SK-N-SH (cell line): Measurements from ENCODE around the gene SCYL1. TPM values are rescaled to one million over a fixed set of nuclear protein-coding genes. Genes with fewer than 3 reads are reported as not detected.

ENCODE experiments used
- CTCF ChIA-PET: fragments of 300-600, 350-600 bp; formaldehyde crosslinking; extraction: SDS; loops from one replicate; lab custom pipeline; 2021; lab: Yijun Ruan, JAX
- POLR2A ChIA-PET: fragments of 350-600 bp; sonication (Branson Sonifier 250); formaldehyde crosslinking; extraction: SDS; loops from one replicate; lab custom pipeline; 2020; ENCODE audit warnings: antibody characterized with exemption, inconsistent platforms; lab: Yijun Ruan, JAX
- DNase-seq: peaks from one replicate; pipeline ENCODE4 v3.0.0; 2012
- H2AFZ ChIP-seq: fragments of 200-600 bp; sonication (generic); 2 replicates; pipeline ENCODE4 v1.8.1; 2016; ENCODE audit warnings: antibody characterized with exemption, mild to moderate bottlenecking, low read depth
- H3F3A ChIP-seq: fragments of 200-600 bp; sonication (generic); replicated peaks from 2 replicates; pipeline ENCODE3; 2016; ENCODE audit warnings: antibody characterized with exemption, mild to moderate bottlenecking; ENCODE audit not compliant: insufficient read depth
- H3K27ac ChIP-seq, 2 experiments: fragments of 200-500 bp in 1 of 2; fragments of 200-600 bp in 1 of 2; sonication (Bioruptor generic) in 1 of 2; sonication (generic), shearing (Covaris generic) in 1 of 2; 2 replicates each; pipeline versions ENCODE4 v1.5.1 to v1.6.1; 2014 to 2016; ENCODE audit warnings: low read depth in 2 of 2, inconsistent platforms in 1 of 2, low read length in 1 of 2, mild to moderate bottlenecking in 1 of 2, mixed read lengths in 1 of 2
- H3K27me3 ChIP-seq: fragments of 200-600 bp; sonication (generic), shearing (Covaris generic); 2 replicates; pipeline ENCODE4 v1.6.1; 2016; ENCODE audit warnings: mixed run types; ENCODE audit not compliant: insufficient read depth
- H3K36me3 ChIP-seq, 2 experiments: fragments of 200-500 bp in 1 of 2; fragments of 200-600 bp in 1 of 2; sonication (Bioruptor generic) in 1 of 2; sonication (generic) in 1 of 2; replicated peaks in 1 of 2; 2 replicates each; pipeline versions ENCODE3 to v1.5.1; 2014 to 2016; ENCODE audit warnings: low read length in 1 of 2, mild to moderate bottlenecking in 1 of 2; ENCODE audit not compliant: insufficient read depth in 2 of 2, control insufficient read depth in 1 of 2
- H3K4me1 ChIP-seq, 2 experiments: fragments of 200-500 bp in 1 of 2; fragments of 200-600 bp in 1 of 2; sonication (Bioruptor generic) in 1 of 2; sonication (generic), shearing (Covaris generic) in 1 of 2; 2 replicates each; pipeline versions ENCODE4 v1.5.1 to v1.6.1; 2014 to 2016; ENCODE audit warnings: low read depth in 1 of 2, low read length in 1 of 2, mixed run types in 1 of 2; ENCODE audit not compliant: insufficient read depth in 2 of 2, control insufficient read depth in 1 of 2
- H3K4me2 ChIP-seq: fragments of 200-600 bp; sonication (generic), shearing (Covaris generic); 2 replicates; pipeline ENCODE4 v1.6.1; 2017; ENCODE audit warnings: mixed run types
- H3K4me3 ChIP-seq, 2 experiments: fragments of 200-500 bp in 1 of 2; fragments of 200-600 bp in 1 of 2; sonication (Bioruptor generic) in 1 of 2; sonication (generic), shearing (Covaris generic) in 1 of 2; 2 replicates each; pipeline versions ENCODE4 v1.5.1 to v1.8.1; 2014 to 2016; ENCODE audit warnings: low read depth in 2 of 2, inconsistent platforms in 1 of 2, low read length in 1 of 2, mild to moderate bottlenecking in 1 of 2, mixed read lengths in 1 of 2, moderate library complexity in 1 of 2
- H3K79me2 ChIP-seq: fragments of 200-600 bp; sonication (generic); 2 replicates; pipeline ENCODE4 v1.8.1; 2017; ENCODE audit warnings: mild to moderate bottlenecking; ENCODE audit not compliant: insufficient read depth
- H3K9ac ChIP-seq: fragments of 200-600 bp; sonication (generic); 2 replicates; pipeline ENCODE4 v1.6.1; 2017; ENCODE audit warnings: mixed run types
- H3K9me2 ChIP-seq: fragments of 200-600 bp; sonication (generic); 2 replicates; pipeline ENCODE4 v1.6.1; 2017; ENCODE audit warnings: mixed run types
- H3K9me3 ChIP-seq: fragments of 200-600 bp; sonication (generic); 2 replicates; pipeline ENCODE4 v1.6.1; 2017; ENCODE audit warnings: mixed run types, mild to moderate bottlenecking, moderate library complexity
- H4K20me1 ChIP-seq: fragments of 200-600 bp; sonication (generic); 2 replicates; pipeline ENCODE4 v1.6.1; 2017; ENCODE audit warnings: mild to moderate bottlenecking, mixed run types; ENCODE audit not compliant: insufficient read depth
- CHD2 ChIP-seq: fragments of 150-350 bp; IDR thresholded peaks from 2 replicates; pipeline ENCODE4 v1.6.1; 2018; ENCODE audit warnings: low read length; ENCODE audit not compliant: partially characterized antibody
- ELF1 ChIP-seq: IDR thresholded peaks from 2 replicates; pipeline ENCODE4 v1.4.0; 2012
- FOSL2 ChIP-seq: IDR thresholded peaks from 2 replicates; pipeline ENCODE4 v1.4.0; 2012; ENCODE audit warnings: low read depth, mild to moderate bottlenecking, moderate library complexity, borderline replicate concordance
- FOXM1 ChIP-seq: IDR thresholded peaks from 2 replicates; pipeline ENCODE4 v1.4.0; 2012; ENCODE audit warnings: low read depth, mild to moderate bottlenecking
- IRF3 ChIP-seq: fragments of 150-350 bp; IDR thresholded peaks from 2 replicates; pipeline ENCODE4 v1.6.1; 2016; ENCODE audit warnings: mild to moderate bottlenecking, low read depth, low read length
- MAX ChIP-seq: IDR thresholded peaks from 2 replicates; pipeline ENCODE4 v1.4.0; 2012; ENCODE audit warnings: low read depth
- MEF2A ChIP-seq: IDR thresholded peaks from 2 replicates; pipeline ENCODE4 v1.4.0; 2012; ENCODE audit warnings: low read depth, borderline replicate concordance
- MXI1 ChIP-seq: IDR thresholded peaks from 2 replicates; pipeline ENCODE4 v1.6.1; 2012; ENCODE audit warnings: mild to moderate bottlenecking, low read depth, low read length, improper control_type of control experiment
- PBX3 ChIP-seq: IDR thresholded peaks from 2 replicates; pipeline ENCODE4; 2012
- RFX5 ChIP-seq: IDR thresholded peaks from 2 replicates; pipeline ENCODE4 v1.6.1; 2012; ENCODE audit warnings: mild to moderate bottlenecking, improper control_type of control experiment, low read length
- TCF12 ChIP-seq: IDR thresholded peaks from 2 replicates; pipeline ENCODE4 v1.4.0; 2012
- TEAD4 ChIP-seq: IDR thresholded peaks from 2 replicates; pipeline ENCODE4 v1.4.0; 2012; ENCODE audit warnings: mild to moderate bottlenecking, borderline replicate concordance; ENCODE audit not compliant: insufficient read depth
- ZBTB33 ChIP-seq: IDR thresholded peaks from 2 replicates; pipeline ENCODE4 v1.4.0; 2012; ENCODE audit warnings: low read depth, borderline replicate concordance
- WGBS: methylation state at CpG from one replicate; pipeline ENCODE4 v1.1.6; 2017; ENCODE audit warnings: low lambda C conversion rate; 5-methylcytosine and 5-hydroxymethylcytosine counted together
- polyA plus RNA-seq, 3 experiments: library from polyadenylated mRNA; depleted of rRNA; stranded (reverse); fragments of >200 nt; gene quantifications; 2 replicates each; pipeline ENCODE4 v1.2.3, GENCODE V29; 2012

Gene SCYL1
- polyA plus RNA-seq, 1 of the 3 experiments (the other 2 are of a cell fraction), result 79.9 TPM

GRCh38 chr11:65528819-65529350, 4.0 kb downstream of the SCYL1 start:
- H4K20me1 ChIP-seq, result peaks cover 13% of the 10 kb centered on the region; the same call in 1 of the 2 replicates
- DNase-seq, result no peak
- no peak overlapping the region for H3K9ac ChIP-seq
- peaks cover 20 to 45% of the 10 kb centered on the region in 2 experiments for H3K36me3 ChIP-seq
- H3K27me3 ChIP-seq, result no peaks in the 10 kb centered on the region
- H3K27ac ChIP-seq, result no peak overlapping the region
- no peak overlapping the region for H2AFZ ChIP-seq
- peaks cover 5 to 17% of the 10 kb centered on the region in 2 experiments; a peak in 3 of 4 replicates for H3K4me1 ChIP-seq
- WGBS, result 87% methylated on average over 12 of the region's 12 CpGs
- CTCF ChIA-PET, result interaction anchor here (0.9 to 6.7 kb wide), 6 partner anchors 11 to 65 kb away, joined by 3 to 69 read pairs (median 6); partner anchors contain the start of gene ZNRD2
- peaks cover 19% of the 10 kb centered on the region for H3F3A ChIP-seq
- no peaks in the 10 kb centered on the region for H3K9me2 ChIP-seq
- POLR2A ChIA-PET, result interaction anchor here (1.0 kb wide), 1 partner anchor 23 kb away, joined by 3 read pairs; no protein-coding TSS in a partner anchor
- H3K79me2 ChIP-seq, result peaks cover 30% of the 10 kb centered on the region
- no peak overlapping the region for H3K4me2 ChIP-seq
- no peaks in the 10 kb centered on the region for H3K9me3 ChIP-seq
- no peak for TF ChIP-seq IRF3
- no peak for TF ChIP-seq TCF12
- TF ChIP-seq PBX3, result no peak
- no peak for TF ChIP-seq MAX
- TF ChIP-seq TEAD4, result no peak
- TF ChIP-seq MXI1, result no peak
- no peak for TF ChIP-seq ELF1
- no peak for TF ChIP-seq FOSL2
- TF ChIP-seq CHD2, result no peak
- H3K4me3 ChIP-seq, result no peak overlapping the region

- Histone ChIP-seq H3K27me3 (no peaks in the 10 kb centered on the region), H3K4me2 (no peak overlapping the region), H3F3A (peaks cover 22% of the 10 kb centered on the region), H3K9me2 (no peaks in the 10 kb centered on the region), H3K79me2 (peaks cover 30% of the 10 kb centered on the region), H4K20me1 (peaks cover 13% of the 10 kb centered on the region; the same call in 1 of the 2 replicates), H3K4me1 (peaks cover 5 to 11% of the 10 kb centered on the region in 2 experiments; a peak in 3 of 4 replicates), H3K9me3 (no peaks in the 10 kb centered on the region), H3K27ac (no peak overlapping the region), H3K9ac (no peak overlapping the region), H3K36me3 (peaks cover 20 to 45% of the 10 kb centered on the region in 2 experiments), H3K4me3 (no peak overlapping the region), H2AFZ (no peak overlapping the region)
- POLR2A ChIA-PET, result interaction anchor here (1.0 kb wide), 1 partner anchor 22 kb away, joined by 3 read pairs; no protein-coding TSS in a partner anchor
- TF ChIP-seq IRF3 (no peak), CHD2 (no peak), RFX5 (no peak), ZBTB33 (no peak), MEF2A (no peak), FOSL2 (no peak), FOXM1 (no peak), TEAD4 (no peak), MAX (no peak)
- WGBS, result 92% methylated on average over 9 of the region's 10 CpGs
- CTCF ChIA-PET, result interaction anchor here (0.5 to 6.7 kb wide), 8 partner anchors 11 to 73 kb away, joined by 3 to 69 read pairs (median 4); partner anchors contain the start of gene ZNRD2
- DNase-seq, result peak; percentile 4
These were observed 4.7 kb downstream of the SCYL1 start for GRCh38 chr11:65529475-65530156.
